Measurements from ENCODE around the gene ST6GALNAC2. TPM values are rescaled to one million over a fixed set of nuclear protein-coding genes. Genes with fewer than 3 reads are reported as not detected.
"Not testable (repeated sequence)": the region's sequence is repeated elsewhere in the genome, so short reads cannot be mapped to it uniquely, and the experiment has no call there.

ST6GALNAC2 gene
- total and polyA plus RNA-seq, 10 of the 15 experiments (the other 5 are each of a cell fraction or from before 2014, with no cell fraction given), result 0.08 to 0.41 (median 0.23) TPM; not detected in 6

DNA sequence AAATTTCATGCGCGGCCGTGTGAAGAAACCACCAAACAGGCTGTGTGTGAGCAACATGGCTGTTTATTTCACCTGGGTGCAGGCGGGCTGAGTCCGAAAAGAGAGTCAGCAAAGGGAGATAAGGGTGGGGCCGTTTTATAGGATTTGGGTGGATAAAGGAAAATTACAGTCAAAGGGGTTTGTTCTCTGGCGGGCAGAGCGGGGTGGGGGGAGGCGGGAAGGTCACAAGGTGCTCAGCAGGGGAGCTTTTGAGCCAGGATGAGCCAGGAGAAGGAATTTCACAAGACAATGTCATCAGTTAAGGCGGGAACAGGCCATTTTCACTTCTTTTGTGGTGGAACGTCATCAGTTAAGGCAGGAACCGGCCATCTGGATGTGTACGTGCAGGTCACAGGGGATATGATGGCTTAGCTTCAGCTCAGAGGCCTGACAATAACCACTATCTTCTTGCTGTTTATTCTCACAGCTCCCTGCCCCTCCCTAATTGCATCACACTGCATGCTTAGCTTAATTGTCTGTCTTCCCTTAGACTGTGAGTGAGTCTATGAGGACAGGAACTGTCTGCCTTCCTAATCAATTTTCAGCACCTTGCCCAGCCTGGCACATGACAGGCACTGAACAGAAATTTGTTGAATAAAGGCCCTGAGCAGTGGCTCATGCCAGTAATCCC, 25.6 kb upstream of the ST6GALNAC2 start:
- DNase-seq (ENCODE audit: low read depth, low spot score); H3K79me2 ChIP-seq (ENCODE audit: control insufficient read depth, insufficient read depth, low read length); POLR2A ChIA-PET; H4K20me1 ChIP-seq (ENCODE audit: control insufficient read depth, insufficient read depth); H3K4me3 ChIP-seq; H3K4me2 ChIP-seq (ENCODE audit: control insufficient read depth, insufficient read depth); H2AFZ ChIP-seq (ENCODE audit: control insufficient read depth, low read depth, low read length); H3K9ac ChIP-seq (ENCODE audit: control insufficient read depth, insufficient read depth, low read length); FAIRE-seq; in situ Hi-C loops (cut with MboI); H3K4me1 ChIP-seq (ENCODE audit: control insufficient read depth, insufficient read depth, low read length); H3K27me3 ChIP-seq (replicated peaks in 1 of 2; ENCODE audit: control insufficient read depth in 2 of 2, insufficient read depth in 2 of 2, low read length in 1 of 2); ATAC-seq; H3K36me3 ChIP-seq (ENCODE audit: control insufficient read depth in 2 of 2, insufficient read depth in 2 of 2, low read length in 1 of 2); intact Hi-C loops (cut with micrococcal nuclease; ENCODE audit: unreplicated experiment); H3K9me3 ChIP-seq (replicated peaks; ENCODE audit: control insufficient read depth, insufficient read depth, low read length); BruUV-seq (replicated peaks); H3K27ac ChIP-seq (ENCODE audit: control insufficient read depth, insufficient read depth): not testable (repeated sequence)
- RAD21 ChIA-PET (ENCODE audit: unreplicated experiment), result interaction anchor here (0.6 to 1.1 kb wide), 2 partner anchors 10 to 14 kb away, joined by 3 to 4 read pairs; no protein-coding TSS in a partner anchor
- CTCF ChIA-PET, result interaction anchor here (0.6 to 1.9 kb wide), 6 partner anchors 10 to 448 kb away, joined by 3 to 6 read pairs (median 4); no protein-coding TSS in a partner anchor
- WGBS (ENCODE audit: insufficient coverage, insufficient replicate concordance, low lambda C conversion rate, missing lambda C conversion rate), result 42% methylated on average over 13 of the region's 13 CpGs
- SMC1A ChIA-PET (ENCODE audit: uncharacterized antibody, unreplicated experiment), result interaction anchor here (0.8 to 1.3 kb wide), 2 partner anchors 13 to 17 kb away, joined by 3 to 5 read pairs; no protein-coding TSS in a partner anchor

DNA sequence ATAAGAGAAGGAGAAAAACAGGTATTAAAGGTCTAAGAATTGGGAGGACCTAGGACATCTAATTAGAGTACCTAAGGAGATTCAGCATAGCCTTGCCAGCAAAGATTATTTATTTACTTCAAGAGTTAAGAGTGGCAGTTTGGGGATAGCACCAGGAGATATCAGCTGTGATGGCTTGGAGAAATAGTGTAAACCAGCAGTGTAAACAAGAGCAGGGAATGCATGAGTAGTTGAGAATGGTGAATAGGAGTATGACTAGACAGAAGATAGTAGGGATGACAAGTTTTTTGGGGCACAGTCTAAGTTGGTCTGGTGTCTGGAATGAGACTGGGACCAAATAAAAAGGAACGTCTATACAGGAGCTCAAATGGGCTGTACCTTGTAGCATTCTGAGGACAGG, 21.0 kb upstream of the ST6GALNAC2 start:
- SMC1A ChIA-PET (ENCODE audit: uncharacterized antibody, unreplicated experiment); H3K4me2 ChIP-seq (ENCODE audit: control insufficient read depth, insufficient read depth); H3K9me3 ChIP-seq (replicated peaks; ENCODE audit: control insufficient read depth, insufficient read depth, low read length); BruUV-seq (replicated peaks); H4K20me1 ChIP-seq (ENCODE audit: control insufficient read depth, insufficient read depth); POLR2A ChIA-PET; RAD21 ChIA-PET (ENCODE audit: unreplicated experiment); H3K79me2 ChIP-seq (ENCODE audit: control insufficient read depth, insufficient read depth, low read length); in situ Hi-C loops (cut with MboI); H3K4me1 ChIP-seq (ENCODE audit: control insufficient read depth, insufficient read depth, low read length); H3K4me3 ChIP-seq; H3K36me3 ChIP-seq (ENCODE audit: control insufficient read depth in 2 of 2, insufficient read depth in 2 of 2, low read length in 1 of 2); intact Hi-C loops (cut with micrococcal nuclease; ENCODE audit: unreplicated experiment); CTCF ChIA-PET; H3K27me3 ChIP-seq (replicated peaks in 1 of 2; ENCODE audit: control insufficient read depth in 2 of 2, insufficient read depth in 2 of 2, low read length in 1 of 2); H3K9ac ChIP-seq (ENCODE audit: control insufficient read depth, insufficient read depth, low read length); H2AFZ ChIP-seq (ENCODE audit: control insufficient read depth, low read depth, low read length); FAIRE-seq; DNase-seq (ENCODE audit: low read depth, low spot score); H3K27ac ChIP-seq (ENCODE audit: control insufficient read depth, insufficient read depth); ATAC-seq: not testable (repeated sequence)
- 83% methylated on average over 1 of the region's 1 CpG for WGBS (ENCODE audit: insufficient coverage, insufficient replicate concordance, low lambda C conversion rate, missing lambda C conversion rate)

Data from GM12878 (cell line).